HepG2 (cell line): Measurements from ENCODE around the gene MOXD1. TPM values are rescaled to one million over a fixed set of nuclear protein-coding genes. Genes with fewer than 3 reads are reported as not detected.

Source experiments
- AGO1 ChIP-seq: fragments of 200-400 bp; formaldehyde crosslinking; IDR thresholded peaks from 2 replicates; pipeline ENCODE4 v1.6.1; 2017; ENCODE audit warnings: mild to moderate bottlenecking, low read depth, low read length, moderate library complexity; ENCODE audit not compliant: poor library complexity, severe bottlenecking
- CBX2 ChIP-seq, 2 experiments: fragments of 200-600 bp in 1 of 2; sonication (generic); formaldehyde crosslinking in 1 of 2; IDR thresholded peaks; 2 replicates each; pipeline versions ENCODE4 v1.7.0 to v1.8.1; 2018 to 2022; ENCODE audit warnings: low read depth in 2 of 2, low read length in 1 of 2, mild to moderate bottlenecking in 1 of 2, missing genetic modification reagents in 1 of 2
- CBX5 ChIP-seq: sonication (generic); formaldehyde crosslinking; IDR thresholded peaks from 2 replicates; pipeline ENCODE4 v1.4.0; 2020; ENCODE audit warnings: missing genetic modification reagents, borderline replicate concordance
- DMAP1 ChIP-seq: IDR thresholded peaks from 2 replicates; pipeline ENCODE4 v1.6.1; 2016
- MEIS1 ChIP-seq: sonication (generic); formaldehyde crosslinking; IDR thresholded peaks from 2 replicates; pipeline ENCODE4 v1.9.0; 2021; ENCODE audit warnings: mild to moderate bottlenecking, missing genetic modification reagents, moderate library complexity, borderline replicate concordance
- MZF1 ChIP-seq: sonication (generic); formaldehyde crosslinking; IDR thresholded peaks from 2 replicates; pipeline ENCODE4 v1.8.1; 2023; ENCODE audit warnings: mild to moderate bottlenecking, missing genetic modification reagents, borderline replicate concordance
- PAWR ChIP-seq: sonication (generic); formaldehyde crosslinking; IDR thresholded peaks from 2 replicates; pipeline ENCODE4 v1.4.0; 2020; ENCODE audit warnings: missing genetic modification reagents, mild to moderate bottlenecking, borderline replicate concordance
- POGZ ChIP-seq: sonication (generic); formaldehyde crosslinking; IDR thresholded peaks from 2 replicates; pipeline ENCODE4 v1.4.0; 2020; ENCODE audit warnings: mild to moderate bottlenecking, missing genetic modification reagents
- SMAD3 ChIP-seq: sonication (generic); formaldehyde crosslinking; IDR thresholded peaks from 2 replicates; pipeline ENCODE4 v1.4.0; 2020; ENCODE audit warnings: missing genetic modification reagents
- SOX5 ChIP-seq: IDR thresholded peaks from 2 replicates; pipeline ENCODE4 v1.6.1; 2016; ENCODE audit warnings: borderline replicate concordance
- USF2 ChIP-seq, 2 experiments: sonication (generic) in 1 of 2; formaldehyde crosslinking in 1 of 2; IDR thresholded peaks; 2 replicates each; pipeline versions ENCODE4 v1.5.1 to v1.6.1; 2011 to 2020; ENCODE audit warnings: borderline replicate concordance in 1 of 2, low read depth in 1 of 2, low read length in 1 of 2, mild to moderate bottlenecking in 1 of 2, missing genetic modification reagents in 1 of 2, moderate library complexity in 1 of 2
- ZBTB4 ChIP-seq: sonication (generic); formaldehyde crosslinking; IDR thresholded peaks from 2 replicates; pipeline ENCODE4 v1.4.0; 2020; ENCODE audit warnings: missing genetic modification reagents, mild to moderate bottlenecking, borderline replicate concordance
- ZNF235 ChIP-seq: sonication (generic); formaldehyde crosslinking; IDR thresholded peaks from 2 replicates; pipeline ENCODE4 v1.8.1; 2023; ENCODE audit warnings: mild to moderate bottlenecking, missing genetic modification reagents, borderline replicate concordance
- ZNF567 ChIP-seq: sonication (generic); formaldehyde crosslinking; IDR thresholded peaks from 2 replicates; pipeline ENCODE4 v1.8.1; 2023; ENCODE audit warnings: mild to moderate bottlenecking, missing genetic modification reagents, borderline replicate concordance
- ZNF646 ChIP-seq: sonication (generic); formaldehyde crosslinking; IDR thresholded peaks from 2 replicates; pipeline ENCODE4 v1.9.0; 2021; ENCODE audit warnings: mild to moderate bottlenecking, missing genetic modification reagents
- ZNF891 ChIP-seq: sonication (generic); formaldehyde crosslinking; IDR thresholded peaks from 2 replicates; pipeline ENCODE4 v1.5.0; 2020; ENCODE audit warnings: mild to moderate bottlenecking, missing genetic modification reagents
- polyA plus RNA-seq, 8 experiments: library from polyadenylated mRNA; depleted of rRNA in 3 of 8; stranded (reverse) in 7 of 8; unstranded in 1 of 8; fragments of >200 nt; fragmentation: Illumina TruSeq in 4 of 8; extraction: Trizol in 4 of 8; gene quantifications; 2 replicates each; pipeline versions ENCODE4 v1.2.1 to v1.2.3, GENCODE V29; 2011 to 2016; ENCODE audit warnings: low read depth in 4 of 8, missing spikeins in 1 of 8, mixed read lengths in 1 of 8; ENCODE audit not compliant: insufficient read depth in 1 of 8
- total RNA-seq, 5 experiments: library from RNA; depleted of rRNA; stranded (reverse); fragments of >200 nt; fragmentation: Illumina TruSeq; extraction: Trizol; gene quantifications; 2 replicates each; pipeline ENCODE4 v1.2.3, GENCODE V29; 2016; ENCODE audit warnings: low read depth in 1 of 5

MOXD1 gene
- total and polyA plus RNA-seq, 2 of the 13 experiments (the other 11 are each of a cell fraction or from before 2014, with no cell fraction given), result 0.03 TPM; not detected in 1

DNA sequence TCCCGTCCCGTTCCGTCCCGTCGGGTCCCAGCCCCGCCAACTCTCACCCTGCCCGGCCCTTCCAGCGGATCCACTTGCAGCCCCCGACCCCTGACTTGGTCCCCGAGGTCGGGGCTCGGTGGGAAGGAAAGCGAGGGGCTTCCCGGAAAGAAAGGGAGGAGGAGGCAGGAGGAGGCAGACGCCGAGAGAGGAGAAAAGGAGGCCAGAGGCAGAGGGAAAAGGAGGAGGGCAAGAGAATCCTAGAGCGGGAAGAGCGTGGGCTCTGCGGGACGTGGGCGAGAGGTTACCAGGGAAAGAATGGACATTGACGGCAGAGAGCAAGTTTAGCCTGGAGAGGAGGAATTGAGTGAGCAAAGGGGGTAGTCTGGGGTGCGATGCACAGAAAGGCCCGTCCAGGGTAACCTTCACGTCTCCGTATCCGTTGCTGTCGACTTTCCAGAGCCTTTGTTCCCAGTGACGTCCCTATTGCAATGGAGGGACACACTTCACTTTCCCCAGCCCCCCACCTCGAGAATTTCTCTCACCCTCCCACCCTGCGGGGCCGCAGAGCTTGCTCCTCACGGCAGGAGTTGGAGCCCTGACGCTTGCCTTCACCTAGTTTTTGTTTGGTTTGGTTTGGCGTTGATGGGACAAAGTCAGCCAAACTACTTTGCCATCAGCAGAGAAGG, 477 bp upstream of the MOXD1 start (continued):
- no peak for TF ChIP-seq ZNF646 (CRISPR knock-in tag)
- no peak for TF ChIP-seq CBX5 (CRISPR knock-in tag)
- no peak; the same call in 1 of the 2 replicates for TF ChIP-seq CBX2 (IDR thresholded peaks at IDR 0.05; ENCODE audit: low read depth, low read length)
- TF ChIP-seq CBX2 (CRISPR knock-in tag; IDR thresholded peaks at IDR 0.05; ENCODE audit: low read depth), result 0 out of 2 replicates have a peak, but pooled peaks have one; percentile 42
- no peak for TF ChIP-seq DMAP1 (CRISPR knock-in tag)
- TF ChIP-seq POGZ (CRISPR knock-in tag), result no peak
- TF ChIP-seq MZF1, result no peak
- TF ChIP-seq SMAD3 (CRISPR knock-in tag), result no peak
- no peak for TF ChIP-seq ZBTB4 (CRISPR knock-in tag)
- TF ChIP-seq ZNF891, result peak; percentile 37; the same call in 1 of the 2 replicates
- TF ChIP-seq USF2 (IDR thresholded peaks at IDR 0.05; ENCODE audit: low read depth, low read length), result no peak
- TF ChIP-seq USF2 (CRISPR knock-in tag; IDR thresholded peaks at IDR 0.05; ENCODE audit: borderline replicate concordance), result no peak
- no peak for TF ChIP-seq AGO1
- TF ChIP-seq MEIS1 (CRISPR knock-in tag), result 0 out of 2 replicates have a peak, but pooled peaks have one; percentile 40
- TF ChIP-seq ZNF567 (CRISPR knock-in tag), result no peak
- no peak for TF ChIP-seq PAWR
- no peak for TF ChIP-seq ZNF235 (CRISPR knock-in tag)
- TF ChIP-seq SOX5 (CRISPR knock-in tag), result no peak
